K562 (cell line): ENCODE measurements around the gene CGB3. TPM values are rescaled to one million over a fixed set of nuclear protein-coding genes. Genes with fewer than 3 reads are reported as not detected.
"Not testable (repeated sequence)": the region's sequence is repeated elsewhere in the genome, so short reads cannot be mapped to it uniquely, and the experiment has no call there.

Source experiments
- ATAC-seq: fragments of 200-7000 bp; cut with Tn5 transposase; 3 replicates; pipeline ENCODE4 v1.9.1; 2020; ENCODE audit warnings: moderate library complexity
- BruUV-seq: library from RNA; stranded (reverse); fragments of 400-500 nt; replicated peaks from 2 replicates; lab custom pipeline; 2021; lab: Mats Ljungman, UMichigan
- CTCF ChIA-PET: fragments of 300-600 bp; formaldehyde crosslinking; extraction: SDS; loops from one replicate; lab custom pipeline; 2021; ENCODE audit warnings: low intra/inter-chr PET ratio; lab: Yijun Ruan, JAX
- POLR2A ChIA-PET: fragments of 300-600, 350-650 bp; sonication (Branson Sonifier 250); formaldehyde crosslinking; extraction: SDS; loops from one replicate; lab custom pipeline; 2021; ENCODE audit warnings: antibody characterized with exemption, inconsistent platforms; lab: Yijun Ruan, JAX
- DNase-seq, 4 experiments: peaks; one replicate each; pipeline versions ENCODE4 v3.0.0 to v3.0.0-alpha.2; 2011 to 2018; ENCODE audit warnings: low spot score in 3 of 4, mixed read lengths in 3 of 4; ENCODE audit errors: extremely low read depth in 1 of 4
- FAIRE-seq: peaks from 2 replicates; lab custom pipeline; 2011; peaks lifted over from hg19 to GRCh38; lab: Jason Lieb, UNC
- H2AFZ ChIP-seq: 2 replicates; pipeline ENCODE4 v1.6.0; 2011; ENCODE audit warnings: low read depth, low read length, control low read depth, inconsistent platforms
- H3K27ac ChIP-seq: fragments of 200-600 bp; 3 replicates; pipeline ENCODE4 v1.8.0; 2011; ENCODE audit warnings: low read depth, mild to moderate bottlenecking, control low read depth, inconsistent platforms, low read length, moderate library complexity, mixed read lengths; ENCODE audit errors: extremely low read depth
- H3K27me3 ChIP-seq, 2 experiments: fragments of 300-600 bp in 1 of 2; 2 replicates in 1 of 2; 3 replicates in 1 of 2; pipeline versions ENCODE4 v1.6.0 to v1.8.0; 2011; ENCODE audit warnings: inconsistent platforms in 2 of 2, low read length in 2 of 2, mild to moderate bottlenecking in 1 of 2, mixed read lengths in 1 of 2, moderate library complexity in 1 of 2; ENCODE audit not compliant: control insufficient read depth in 2 of 2, insufficient read depth in 2 of 2
- H3K36me3 ChIP-seq: fragments of 300-600 bp; 3 replicates; pipeline ENCODE4 v1.8.0; 2011; ENCODE audit warnings: mild to moderate bottlenecking, low read length, inconsistent platforms; ENCODE audit not compliant: control insufficient read depth, insufficient read depth
- H3K4me1 ChIP-seq, 2 experiments: fragments of 200-600 bp in 1 of 2; replicated peaks in 1 of 2; 2 replicates in 1 of 2; 3 replicates in 1 of 2; pipeline versions ENCODE4 v1.5.1 to v1.8.0; 2011; ENCODE audit warnings: inconsistent platforms in 2 of 2, low read length in 2 of 2, mild to moderate bottlenecking in 1 of 2, mixed read lengths in 1 of 2, moderate library complexity in 1 of 2; ENCODE audit not compliant: control insufficient read depth in 2 of 2, insufficient read depth in 2 of 2
- H3K4me2 ChIP-seq: 2 replicates; pipeline ENCODE4 v1.6.1; 2011; ENCODE audit warnings: low read length, control low read depth, inconsistent platforms, mixed read lengths; ENCODE audit not compliant: insufficient read depth
- H3K4me3 ChIP-seq: fragments of 200-600 bp; sonication (generic), shearing (Covaris generic); 2 replicates; pipeline ENCODE4 v1.5.1; 2016; ENCODE audit warnings: control low read depth, inconsistent platforms
- H3K79me2 ChIP-seq: fragments of 200-600 bp; 3 replicates; pipeline ENCODE4 v1.8.0; 2011; ENCODE audit warnings: low read length, inconsistent platforms; ENCODE audit not compliant: control insufficient read depth, insufficient read depth
- H3K9ac ChIP-seq, 2 experiments: 2 replicates each; pipeline versions ENCODE4 v1.6.0 to v1.6.1; 2011; ENCODE audit warnings: low read depth in 2 of 2, low read length in 2 of 2, control low read depth in 1 of 2, inconsistent platforms in 1 of 2, mild to moderate bottlenecking in 1 of 2, mixed read lengths in 1 of 2; ENCODE audit not compliant: insufficient read depth in 1 of 2
- H3K9me1 ChIP-seq: one replicate; pipeline ENCODE4 v1.6.0; 2011; ENCODE audit warnings: inconsistent platforms, mild to moderate bottlenecking, low read length, moderate library complexity; ENCODE audit not compliant: control insufficient read depth, insufficient read depth
- H3K9me3 ChIP-seq: replicated peaks from 2 replicates; pipeline ENCODE4 v1.5.1; 2011; ENCODE audit warnings: low read depth, low read length, inconsistent platforms; ENCODE audit not compliant: control insufficient read depth, insufficient read depth
- H4K20me1 ChIP-seq: replicated peaks from 2 replicates; pipeline ENCODE4 v1.6.1; 2011; ENCODE audit warnings: low read length, inconsistent platforms, mixed read lengths; ENCODE audit not compliant: control insufficient read depth, insufficient read depth
- HDAC3 ChIP-seq: fragments of 450-650 bp; IDR thresholded peaks from 2 replicates; pipeline ENCODE4 v1.6.1; 2018; ENCODE audit warnings: borderline replicate concordance, mild to moderate bottlenecking, moderate library complexity; ENCODE audit not compliant: partially characterized antibody
- KHSRP ChIP-seq: fragments of 450-650 bp; IDR thresholded peaks from 2 replicates; pipeline ENCODE4 v1.6.1; 2017
- PCBP1 ChIP-seq: fragments of 200-400 bp; formaldehyde crosslinking; IDR thresholded peaks from 2 replicates; pipeline ENCODE4 v1.6.1; 2018; ENCODE audit warnings: mild to moderate bottlenecking, low read depth, low read length; ENCODE audit not compliant: poor library complexity, severe bottlenecking
- RBFOX2 ChIP-seq: fragments of 200-400 bp; formaldehyde crosslinking; IDR thresholded peaks from 2 replicates; pipeline ENCODE4 v1.6.1; 2017; ENCODE audit warnings: low read depth, mild to moderate bottlenecking, low read length, moderate library complexity
- SIN3B ChIP-seq: fragments of 450-650 bp; IDR thresholded peaks from 2 replicates; pipeline ENCODE4 v1.6.1; 2017; ENCODE audit warnings: low read depth, mild to moderate bottlenecking, moderate library complexity
- SMAD3 ChIP-seq: fragments of 450-650 bp; formaldehyde crosslinking; conservative IDR thresholded peaks from 2 replicates; pipeline ENCODE4 v1.4.0; 2020; ENCODE audit warnings: mild to moderate bottlenecking
- SRSF9 ChIP-seq: fragments of 200-400 bp; formaldehyde crosslinking; IDR thresholded peaks from 2 replicates; pipeline ENCODE4 v1.6.1; 2017; ENCODE audit warnings: low read depth, low read length, borderline replicate concordance
- STAG1 ChIP-seq: sonication (generic); formaldehyde crosslinking; IDR thresholded peaks from 2 replicates; pipeline ENCODE4 v1.5.0; 2020; ENCODE audit warnings: missing genetic modification reagents, borderline replicate concordance
- WGBS: fragments of 100-300 bp; shearing (Covaris generic); methylation state at CpG from one replicate; pipeline ENCODE4 v1.1.6; 2016; ENCODE audit warnings: low coverage, mixed read lengths; ENCODE audit not compliant: insufficient coverage; ENCODE audit errors: missing lambda C conversion rate; 5-methylcytosine and 5-hydroxymethylcytosine counted together
- in situ Hi-C: fragments of 300-500 bp; cut with MboI; formaldehyde crosslinking; loops from 4 replicates; pipeline ENCODE4 v1.15.0; 2018; ENCODE audit warnings: inconsistent platforms, mixed read lengths
- intact Hi-C: fragments of 100-400 bp; cut with micrococcal nuclease; formaldehyde crosslinking; loops from 2 replicates; pipeline ENCODE4 v1.14.2; 2022
- polyA plus RNA-seq, 8 experiments: library from polyadenylated mRNA; depleted of rRNA in 4 of 8; stranded (reverse) in 5 of 8; unstranded in 3 of 8; fragments of >200 nt; fragmentation: Nextera tagmentation in 2 of 8; fragmentation: Illumina TruSeq in 1 of 8; extraction: Ambion mirVana in 2 of 8; extraction: Trizol in 1 of 8; gene quantifications; 2 replicates each; pipeline versions ENCODE4 v1.2.1 to v1.2.3, GENCODE V29; 2011 to 2014; ENCODE audit warnings: inconsistent platforms in 1 of 8, missing spikeins in 1 of 8
- total RNA-seq, 7 experiments: library from RNA; depleted of rRNA in 6 of 7; stranded (reverse); fragments of >200 nt in 6 of 7; fragmentation: Illumina TruSeq in 2 of 7; extraction: Trizol in 2 of 7; gene quantifications; 2 replicates each; pipeline versions ENCODE4 v1.2.1 to v1.2.3, GENCODE V29; 2011 to 2021; ENCODE audit warnings: low replicate concordance in 1 of 7
- TF ChIP-seq, protein P1 (sequence below), 3 experiments: IDR thresholded peaks in 2 of 3; conservative IDR thresholded peaks in 1 of 3; 2 replicates each; pipeline ENCODE4 v1.5.1; 2011 to 2012; ENCODE audit warnings: low read length in 3 of 3, mild to moderate bottlenecking in 3 of 3, control low read depth in 2 of 3, improper control_type of control experiment in 1 of 3, inconsistent platforms in 1 of 3, low read depth in 1 of 3, mixed read lengths in 1 of 3, moderate library complexity in 1 of 3; ENCODE audit not compliant: insufficient read depth in 2 of 3

The CGB3 gene
- total and polyA plus RNA-seq, 9 of the 15 experiments (the other 6 are each of a cell fraction or from before 2014, with no cell fraction given): not detected

DNA sequence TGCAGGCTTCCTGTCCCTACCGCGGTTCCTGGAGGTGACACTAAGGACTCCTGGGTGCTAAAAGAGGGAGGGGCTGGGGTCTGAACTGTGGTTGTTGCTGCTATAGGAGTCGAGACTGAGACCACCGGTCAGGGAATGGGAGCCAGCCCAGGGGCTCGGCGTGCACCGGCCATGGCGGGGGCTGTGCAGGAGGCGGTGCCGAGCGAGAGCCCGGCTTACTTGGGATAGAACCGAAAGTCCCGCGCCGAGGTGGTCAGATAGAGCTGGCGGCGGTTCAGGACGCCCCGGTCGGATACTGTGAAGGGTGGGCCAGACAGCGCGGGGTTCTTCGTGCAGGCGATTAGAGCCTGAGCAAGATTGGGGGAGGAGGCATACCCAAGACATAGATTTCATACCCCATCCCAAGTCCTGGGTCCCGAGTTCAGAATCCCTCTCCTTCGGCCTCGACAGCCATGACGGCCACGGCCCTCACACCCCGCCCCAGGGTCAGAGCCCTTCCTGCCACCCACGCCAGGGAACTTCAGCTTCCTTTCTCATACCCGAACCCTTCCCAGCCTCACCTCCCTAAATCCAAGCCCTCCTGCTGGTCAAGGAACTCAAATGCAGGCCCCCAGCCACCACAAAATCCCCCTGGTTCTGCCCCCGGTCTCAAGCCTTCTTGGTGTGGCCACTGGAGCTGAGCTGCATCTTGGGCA lies 32.9 kb upstream of the CGB3 start:
- DNase-seq, H3K9me3 ChIP-seq, CTCF ChIA-PET, H3K9me1 ChIP-seq, H3K79me2 ChIP-seq, H3K36me3 ChIP-seq, H3K4me3 ChIP-seq, intact Hi-C loops, H4K20me1 ChIP-seq, H3K27ac ChIP-seq, ATAC-seq, in situ Hi-C loops, BruUV-seq: not testable (repeated sequence)
- FAIRE-seq: peak; percentile 48
- H3K4me1 ChIP-seq: peaks cover 2 to 34% of the 10 kb centered on the region in 2 experiments; a peak in 3 of 5 replicates
- 34% methylated on average over 20 of the region's 34 CpGs for WGBS
- peaks cover 14 to 54% of the 10 kb centered on the region in 2 experiments; a peak in 3 of 5 replicates for H3K27me3 ChIP-seq
- peak overlapping the region in 1 of 2 experiments; percentile 91; a peak in 2 of 4 replicates for H3K9ac ChIP-seq
- peak overlapping the region; percentile 96; the same call in 1 of the 2 replicates for H2AFZ ChIP-seq
- peak overlapping the region; percentile 82 for H3K4me2 ChIP-seq
- POLR2A ChIA-PET: interaction anchor here (0.6 to 1.2 kb wide), 3 partner anchors 10 to 93 kb away, joined by 3 to 5 read pairs (median 4); no protein-coding TSS in a partner anchor
- peak; percentile 15 for TF ChIP-seq PCBP1

DNA sequence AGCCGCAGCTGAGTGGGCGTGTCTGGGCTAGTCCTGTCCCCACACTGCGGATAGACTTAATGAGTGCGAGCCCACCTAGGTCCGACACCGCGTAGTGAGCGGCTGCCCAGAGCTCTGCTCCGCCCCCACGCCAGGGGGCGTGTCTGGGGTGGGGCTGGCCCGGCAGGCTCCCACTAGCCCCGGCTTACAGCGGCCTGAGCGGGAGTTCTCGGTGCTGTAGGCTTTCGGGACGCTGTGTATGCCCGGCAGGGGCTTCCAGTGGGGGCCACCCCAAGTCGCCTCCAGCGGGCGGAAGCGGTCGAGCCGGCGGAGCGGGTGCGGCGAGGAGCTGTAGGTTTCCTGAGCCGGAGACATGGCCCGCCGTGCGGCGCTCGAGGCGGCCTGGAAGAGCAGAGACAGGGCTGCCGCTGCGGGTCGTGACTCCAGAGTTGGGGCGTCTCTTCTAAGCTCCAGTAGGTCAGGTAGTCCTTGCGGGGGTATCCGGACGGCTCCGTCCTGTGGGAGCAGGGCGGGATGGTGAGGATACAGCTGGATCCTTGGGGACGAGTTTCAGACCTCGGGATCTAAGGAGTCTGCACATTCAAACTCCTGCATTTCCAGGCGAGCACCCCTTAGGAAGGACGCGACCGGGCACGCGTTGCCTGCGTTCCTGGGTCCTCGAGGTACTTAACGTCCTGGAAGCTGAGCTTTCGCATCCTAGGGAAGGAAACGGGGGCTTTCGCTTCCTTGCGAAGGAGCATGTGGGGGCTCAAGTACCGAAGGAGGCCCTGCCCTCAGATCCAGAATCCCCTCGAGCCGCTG lies 32.2 kb upstream of the CGB3 start:
- Histone ChIP-seq H2AFZ (peak overlapping the region; percentile 96), H3K9ac (peak overlapping the region; percentile 24 to 91; a peak in 3 of 4 replicates), H3K79me2 (no peaks in the 10 kb centered on the region), H3K4me3 (peak overlapping the region; percentile 49), H4K20me1 (peaks cover 4% of the 10 kb centered on the region; the same call in 1 of the 2 replicates), H3K9me3 (no peaks in the 10 kb centered on the region), H3K27ac (no peak overlapping the region), H3K4me2 (peak overlapping the region; percentile 82), H3K4me1 (peaks cover 2 to 29% of the 10 kb centered on the region in 2 experiments; a peak in 3 of 5 replicates), H3K9me1 (no peaks in the 10 kb centered on the region), H3K27me3 (peaks cover 13 to 47% of the 10 kb centered on the region in 2 experiments; a peak in 3 of 5 replicates), H3K36me3 (no peaks in the 10 kb centered on the region)
- FAIRE-seq: peak; percentile 94
- in situ Hi-C loops: no loop called here
- DNase-seq: peak; percentile 79 to 91 (median 90)
- POLR2A ChIA-PET: interaction anchor here (0.6 kb wide), 1 partner anchor 440 kb away, joined by 3 read pairs; no protein-coding TSS in a partner anchor
- CTCF ChIA-PET: no interaction called here
- no TSS peak for BruUV-seq
- 4% methylated on average over 59 of the region's 63 CpGs for WGBS
- ATAC-seq: peak; percentile 97
- intact Hi-C loops: no loop called here
- TF ChIP-seq SRSF9 (no peak), SMAD3 (CRISPR knock-in tag) (no peak), KHSRP (no peak), PCBP1 (peak; percentile 62), SIN3B (peak; percentile 12; the same call in 1 of the 2 replicates), RBFOX2 (peak; percentile 38; the same call in 1 of the 2 replicates), STAG1 (CRISPR knock-in tag) (no peak), HDAC3 (no peak)
- TF ChIP-seq, protein P1, sequence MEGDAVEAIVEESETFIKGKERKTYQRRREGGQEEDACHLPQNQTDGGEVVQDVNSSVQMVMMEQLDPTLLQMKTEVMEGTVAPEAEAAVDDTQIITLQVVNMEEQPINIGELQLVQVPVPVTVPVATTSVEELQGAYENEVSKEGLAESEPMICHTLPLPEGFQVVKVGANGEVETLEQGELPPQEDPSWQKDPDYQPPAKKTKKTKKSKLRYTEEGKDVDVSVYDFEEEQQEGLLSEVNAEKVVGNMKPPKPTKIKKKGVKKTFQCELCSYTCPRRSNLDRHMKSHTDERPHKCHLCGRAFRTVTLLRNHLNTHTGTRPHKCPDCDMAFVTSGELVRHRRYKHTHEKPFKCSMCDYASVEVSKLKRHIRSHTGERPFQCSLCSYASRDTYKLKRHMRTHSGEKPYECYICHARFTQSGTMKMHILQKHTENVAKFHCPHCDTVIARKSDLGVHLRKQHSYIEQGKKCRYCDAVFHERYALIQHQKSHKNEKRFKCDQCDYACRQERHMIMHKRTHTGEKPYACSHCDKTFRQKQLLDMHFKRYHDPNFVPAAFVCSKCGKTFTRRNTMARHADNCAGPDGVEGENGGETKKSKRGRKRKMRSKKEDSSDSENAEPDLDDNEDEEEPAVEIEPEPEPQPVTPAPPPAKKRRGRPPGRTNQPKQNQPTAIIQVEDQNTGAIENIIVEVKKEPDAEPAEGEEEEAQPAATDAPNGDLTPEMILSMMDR (IDR thresholded peaks at IDR 0.05 in 2 of 3, conservative IDR thresholded peaks at IDR 0.05 in 1 of 3; ENCODE audit: insufficient read depth in 2 of 3, low read depth in 1 of 3, low read length in 3 of 3): peak in 2 of 3 experiments; percentile 18 to 34; a peak in 2 of 6 replicates
